Measurements from ENCODE around the gene LYPD6B. TPM values are rescaled to one million over a fixed set of nuclear protein-coding genes. Genes with fewer than 3 reads are reported as not detected.

LYPD6B gene
- total and polyA plus RNA-seq, 2 experiments from 2014 or later: 1.7 to 3.6 TPM

GRCh38 chr2:149075105-149075504 lies 36.6 kb downstream of the LYPD6B start:
- Histone ChIP-seq H3K4me1 (ENCODE audit: insufficient read depth) (peaks cover 34% of the 10 kb centered on the region), H3K27me3 (ENCODE audit: insufficient read depth) (no peaks in the 10 kb centered on the region), H3K27ac (ENCODE audit: low read depth) (no peak overlapping the region), H3K9me2 (ENCODE audit: insufficient read depth) (no peaks in the 10 kb centered on the region), H3F3A (replicated peaks; ENCODE audit: low read depth) (no peaks in the 10 kb centered on the region), H3K79me2 (replicated peaks; ENCODE audit: insufficient read depth) (no peaks in the 10 kb centered on the region), H3K4me2 (no peak overlapping the region), H4K20me1 (replicated peaks; ENCODE audit: insufficient read depth) (no peaks in the 10 kb centered on the region), H2AFZ (no peak overlapping the region), H3K36me3 (ENCODE audit: insufficient read depth) (no peaks in the 10 kb centered on the region), H3K4me3 (no peak overlapping the region)
- H3K9me3 Mint-ChIP-seq: no peaks in the 10 kb centered on the region
- H3K4me1 Mint-ChIP-seq: peaks cover 49% of the 10 kb centered on the region
- no peak overlapping the region for H3K4me3 Mint-ChIP-seq
- peaks cover 9% of the 10 kb centered on the region for H3K27me3 Mint-ChIP-seq (ENCODE audit: insufficient read depth, low read depth, poor library complexity)
- H3K27ac Mint-ChIP-seq: no peak overlapping the region
- TF ChIP-seq, protein P1, sequence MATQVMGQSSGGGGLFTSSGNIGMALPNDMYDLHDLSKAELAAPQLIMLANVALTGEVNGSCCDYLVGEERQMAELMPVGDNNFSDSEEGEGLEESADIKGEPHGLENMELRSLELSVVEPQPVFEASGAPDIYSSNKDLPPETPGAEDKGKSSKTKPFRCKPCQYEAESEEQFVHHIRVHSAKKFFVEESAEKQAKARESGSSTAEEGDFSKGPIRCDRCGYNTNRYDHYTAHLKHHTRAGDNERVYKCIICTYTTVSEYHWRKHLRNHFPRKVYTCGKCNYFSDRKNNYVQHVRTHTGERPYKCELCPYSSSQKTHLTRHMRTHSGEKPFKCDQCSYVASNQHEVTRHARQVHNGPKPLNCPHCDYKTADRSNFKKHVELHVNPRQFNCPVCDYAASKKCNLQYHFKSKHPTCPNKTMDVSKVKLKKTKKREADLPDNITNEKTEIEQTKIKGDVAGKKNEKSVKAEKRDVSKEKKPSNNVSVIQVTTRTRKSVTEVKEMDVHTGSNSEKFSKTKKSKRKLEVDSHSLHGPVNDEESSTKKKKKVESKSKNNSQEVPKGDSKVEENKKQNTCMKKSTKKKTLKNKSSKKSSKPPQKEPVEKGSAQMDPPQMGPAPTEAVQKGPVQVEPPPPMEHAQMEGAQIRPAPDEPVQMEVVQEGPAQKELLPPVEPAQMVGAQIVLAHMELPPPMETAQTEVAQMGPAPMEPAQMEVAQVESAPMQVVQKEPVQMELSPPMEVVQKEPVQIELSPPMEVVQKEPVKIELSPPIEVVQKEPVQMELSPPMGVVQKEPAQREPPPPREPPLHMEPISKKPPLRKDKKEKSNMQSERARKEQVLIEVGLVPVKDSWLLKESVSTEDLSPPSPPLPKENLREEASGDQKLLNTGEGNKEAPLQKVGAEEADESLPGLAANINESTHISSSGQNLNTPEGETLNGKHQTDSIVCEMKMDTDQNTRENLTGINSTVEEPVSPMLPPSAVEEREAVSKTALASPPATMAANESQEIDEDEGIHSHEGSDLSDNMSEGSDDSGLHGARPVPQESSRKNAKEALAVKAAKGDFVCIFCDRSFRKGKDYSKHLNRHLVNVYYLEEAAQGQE (IDR thresholded peaks at IDR 0.05; ENCODE audit: unreplicated experiment): no peak
- no peak for TF ChIP-seq CTCF (conservative IDR thresholded peaks at IDR 0.05; ENCODE audit: low read depth in 2 of 2)
- no peak for TF ChIP-seq STAT1 (IDR thresholded peaks at IDR 0.05; ENCODE audit: unreplicated experiment)
- no peak for TF ChIP-seq EZH2phosphoT487 (IDR thresholded peaks at IDR 0.05; ENCODE audit: unreplicated experiment)
- TF ChIP-seq ZNF462 (CRISPR knock-in tag; IDR thresholded peaks at IDR 0.05): no peak
- no peak for TF ChIP-seq CREB1 (CRISPR knock-in tag; IDR thresholded peaks at IDR 0.05; ENCODE audit: low read depth)
- TF ChIP-seq ETS1 (IDR thresholded peaks at IDR 0.05): no peak
- no peak for TF ChIP-seq ZNF114 (CRISPR knock-in tag; IDR thresholded peaks at IDR 0.05)
- TF ChIP-seq ZNF331 (CRISPR knock-in tag; IDR thresholded peaks at IDR 0.05; ENCODE audit: low read depth): no peak
- no peak for TF ChIP-seq JUNB (IDR thresholded peaks at IDR 0.05; ENCODE audit: unreplicated experiment)
- no peak for TF ChIP-seq POLR2AphosphoS5 (IDR thresholded peaks at IDR 0.05; ENCODE audit: low read depth)
- no peak for TF ChIP-seq EZH2 (IDR thresholded peaks at IDR 0.05; ENCODE audit: low read depth, unreplicated experiment)
- TF ChIP-seq NANOG (IDR thresholded peaks at IDR 0.05; ENCODE audit: borderline replicate concordance): no peak
- ATAC-seq (no peak), DNase-seq (ENCODE audit: low spot score) (no peak)
- H3K36me3 Mint-ChIP-seq (ENCODE audit: low read depth): no peaks in the 10 kb centered on the region
